Keratinocyte (primary cell): ENCODE data around the gene PXYLP1.

ENCODE experiments used
- EZH2 ChIP-seq: IDR thresholded peaks from one replicate; pipeline ENCODE4 v1.6.1; 2012; ENCODE audit warnings: inconsistent platforms, mild to moderate bottlenecking, low read length, moderate library complexity
- TF ChIP-seq, protein P1 (sequence below), 3 experiments: IDR thresholded peaks in 1 of 3; conservative IDR thresholded peaks in 1 of 3; optimal IDR thresholded peaks in 1 of 3; 2 replicates in 2 of 3; 3 replicates in 1 of 3; pipeline versions ENCODE3 to v1.5.1; 2011; ENCODE audit warnings: low read length in 3 of 3, mild to moderate bottlenecking in 3 of 3, moderate library complexity in 2 of 3, control low read depth in 1 of 3, inconsistent platforms in 1 of 3; ENCODE audit not compliant: insufficient read depth in 2 of 3; ENCODE audit errors: extremely low read depth in 1 of 3

GRCh38 chr3:141231952-141232823, 563 bp downstream of the PXYLP1 start:
- TF ChIP-seq, protein P1, sequence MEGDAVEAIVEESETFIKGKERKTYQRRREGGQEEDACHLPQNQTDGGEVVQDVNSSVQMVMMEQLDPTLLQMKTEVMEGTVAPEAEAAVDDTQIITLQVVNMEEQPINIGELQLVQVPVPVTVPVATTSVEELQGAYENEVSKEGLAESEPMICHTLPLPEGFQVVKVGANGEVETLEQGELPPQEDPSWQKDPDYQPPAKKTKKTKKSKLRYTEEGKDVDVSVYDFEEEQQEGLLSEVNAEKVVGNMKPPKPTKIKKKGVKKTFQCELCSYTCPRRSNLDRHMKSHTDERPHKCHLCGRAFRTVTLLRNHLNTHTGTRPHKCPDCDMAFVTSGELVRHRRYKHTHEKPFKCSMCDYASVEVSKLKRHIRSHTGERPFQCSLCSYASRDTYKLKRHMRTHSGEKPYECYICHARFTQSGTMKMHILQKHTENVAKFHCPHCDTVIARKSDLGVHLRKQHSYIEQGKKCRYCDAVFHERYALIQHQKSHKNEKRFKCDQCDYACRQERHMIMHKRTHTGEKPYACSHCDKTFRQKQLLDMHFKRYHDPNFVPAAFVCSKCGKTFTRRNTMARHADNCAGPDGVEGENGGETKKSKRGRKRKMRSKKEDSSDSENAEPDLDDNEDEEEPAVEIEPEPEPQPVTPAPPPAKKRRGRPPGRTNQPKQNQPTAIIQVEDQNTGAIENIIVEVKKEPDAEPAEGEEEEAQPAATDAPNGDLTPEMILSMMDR (optimal IDR thresholded peaks at IDR 0.05 in 1 of 3, IDR thresholded peaks at IDR 0.05 in 1 of 3, conservative IDR thresholded peaks at IDR 0.05 in 1 of 3; ENCODE audit: extremely low read depth in 1 of 3, insufficient read depth in 2 of 3, low read length in 3 of 3), result no peak
- TF ChIP-seq EZH2, result peak; percentile 32
